ENCODE measurements around the gene DDC.
"Not testable (repeated sequence)": the region's sequence is repeated elsewhere in the genome, so short reads cannot be mapped to it uniquely, and the experiment has no call there.

DDC gene

GRCh38 chr7:50588937-50589336 is 23.7 kb upstream of the DDC start:
- no peak for FAIRE-seq

GRCh38 chr7:50587737-50588136 is 22.5 kb upstream of the DDC start:
- FAIRE-seq = no peak

- no peak for FAIRE-seq
Observed at GRCh38 chr7:50584793-50585408, 19.7 kb upstream of the DDC start.

- no peak for FAIRE-seq
Observed at GRCh38 chr7:50584386-50584785, 19.2 kb upstream of the DDC start.

- not testable (repeated sequence) for FAIRE-seq
Observed at GRCh38 chr7:50583295-50583694, 18.1 kb upstream of the DDC start.

GRCh38 chr7:50582271-50582670 is 17.1 kb upstream of the DDC start:
- not testable (repeated sequence) for FAIRE-seq

GRCh38 chr7:50580666-50581065 is 15.5 kb upstream of the DDC start:
- FAIRE-seq = not testable (repeated sequence)

GRCh38 chr7:50580057-50580456 is 14.9 kb upstream of the DDC start:
- FAIRE-seq = no peak

- not testable (repeated sequence) for FAIRE-seq
Observed at GRCh38 chr7:50578105-50578504, 12.9 kb upstream of the DDC start.

GRCh38 chr7:50577569-50577968 is 12.4 kb upstream of the DDC start:
- FAIRE-seq = no peak

- not testable (repeated sequence) for FAIRE-seq
Observed at GRCh38 chr7:50576388-50576787, 11.2 kb upstream of the DDC start.

- no peak for FAIRE-seq
Observed at GRCh38 chr7:50567715-50568261, 2.6 kb upstream of the DDC start.

- no peak for FAIRE-seq
Observed at GRCh38 chr7:50565977-50566376, 772 bp upstream of the DDC start.

- no peak for FAIRE-seq
Observed at GRCh38 chr7:50565559-50565916, 333 bp upstream of the DDC start.

GRCh38 chr7:50564171-50564570 is 1.0 kb downstream of the DDC start:
- FAIRE-seq = no peak

- no peak for FAIRE-seq
Observed at GRCh38 chr7:50562136-50562535, 3.1 kb downstream of the DDC start.

- FAIRE-seq = no peak
Observed at GRCh38 chr7:50560865-50561351, 4.3 kb downstream of the DDC start.

GRCh38 chr7:50559881-50560280 is 5.3 kb downstream of the DDC start:
- FAIRE-seq = no peak

- FAIRE-seq = no peak
Observed at GRCh38 chr7:50558294-50559053, 6.7 kb downstream of the DDC start.

GRCh38 chr7:50557099-50557498 is 8.1 kb downstream of the DDC start:
- FAIRE-seq = no peak

GRCh38 chr7:50556247-50556991 is 8.8 kb downstream of the DDC start:
- no peak for FAIRE-seq

GRCh38 chr7:50555594-50556140 is 9.5 kb downstream of the DDC start:
- no peak for FAIRE-seq
